Keratinocyte (primary cell): ENCODE measurements around the gene CTH. TPM values are rescaled to one million over a fixed set of nuclear protein-coding genes. Genes with fewer than 3 reads are reported as not detected.
"Not testable (repeated sequence)": the region's sequence is repeated elsewhere in the genome, so short reads cannot be mapped to it uniquely, and the experiment has no call there.

Experiments
- DNase-seq: peaks from one replicate; pipeline ENCODE4 v3.0.0-alpha.2; 2011; ENCODE audit warnings: low read depth, missing footprints, low spot score
- FAIRE-seq: peaks from 2 replicates; lab custom pipeline; 2011; peaks lifted over from hg19 to GRCh38; lab: Jason Lieb, UNC
- H2AFZ ChIP-seq: 2 replicates; pipeline ENCODE4 v1.6.0; 2012; ENCODE audit warnings: low read length, control low read depth, inconsistent platforms; ENCODE audit not compliant: control insufficient read depth
- H3K27ac ChIP-seq: 2 replicates; pipeline ENCODE4 v1.5.1; 2011; ENCODE audit warnings: low read length; ENCODE audit not compliant: control insufficient read depth, insufficient read depth
- H3K27me3 ChIP-seq: 3 replicates; pipeline ENCODE4 v1.6.0; 2011; ENCODE audit warnings: low read length; ENCODE audit not compliant: control insufficient read depth, insufficient read depth; ENCODE audit errors: extremely low read depth
- H3K36me3 ChIP-seq, 2 experiments: 2 replicates in 1 of 2; 3 replicates in 1 of 2; pipeline ENCODE4 v1.5.1; 2011; ENCODE audit warnings: low read length in 2 of 2, mild to moderate bottlenecking in 1 of 2; ENCODE audit not compliant: control insufficient read depth in 2 of 2, insufficient read depth in 2 of 2; ENCODE audit errors: extremely low read depth in 1 of 2
- H3K4me1 ChIP-seq: 3 replicates; pipeline ENCODE4 v1.5.1; 2011; ENCODE audit warnings: low read length; ENCODE audit not compliant: control insufficient read depth, insufficient read depth; ENCODE audit errors: extremely low read depth
- H3K4me2 ChIP-seq: 3 replicates; pipeline ENCODE4 v1.6.0; 2011; ENCODE audit warnings: low read depth, low read length; ENCODE audit not compliant: control insufficient read depth, insufficient read depth; ENCODE audit errors: extremely low read depth
- H3K4me3 ChIP-seq, 3 experiments: fragments of 200-600 bp in 1 of 3; sonication (generic) in 1 of 3; 2 replicates in 2 of 3; 3 replicates in 1 of 3; pipeline ENCODE4 v1.5.1; 2011 to 2016; ENCODE audit warnings: low read length in 3 of 3, mild to moderate bottlenecking in 3 of 3, control low read depth in 2 of 3, inconsistent platforms in 1 of 3, low read depth in 1 of 3, mixed read lengths in 1 of 3, mixed run types in 1 of 3, moderate library complexity in 1 of 3; ENCODE audit not compliant: control insufficient read depth in 2 of 3, insufficient read depth in 2 of 3; ENCODE audit errors: extremely low read depth in 1 of 3
- H3K79me2 ChIP-seq: 2 replicates; pipeline ENCODE4 v1.6.0; 2012; ENCODE audit warnings: low read length; ENCODE audit not compliant: control insufficient read depth, insufficient read depth
- H3K9ac ChIP-seq: 3 replicates; pipeline ENCODE4 v1.6.0; 2011; ENCODE audit warnings: low read length; ENCODE audit not compliant: control insufficient read depth, insufficient read depth; ENCODE audit errors: extremely low read depth
- H3K9me1 ChIP-seq: 3 replicates; pipeline ENCODE4 v1.6.0; 2011; ENCODE audit warnings: low read length; ENCODE audit not compliant: control insufficient read depth, insufficient read depth; ENCODE audit errors: extremely low read depth
- H3K9me3 ChIP-seq: 2 replicates; pipeline ENCODE4 v1.5.1; 2012; ENCODE audit warnings: low read depth, low read length; ENCODE audit not compliant: control insufficient read depth
- H4K20me1 ChIP-seq: 3 replicates; pipeline ENCODE4 v1.6.0; 2011; ENCODE audit warnings: low read length; ENCODE audit not compliant: control insufficient read depth, insufficient read depth; ENCODE audit errors: extremely low read depth
- CTCF ChIP-seq, 3 experiments: IDR thresholded peaks in 1 of 3; conservative IDR thresholded peaks in 1 of 3; optimal IDR thresholded peaks in 1 of 3; 2 replicates in 2 of 3; 3 replicates in 1 of 3; pipeline versions ENCODE3 to v1.5.1; 2011; ENCODE audit warnings: low read length in 3 of 3, mild to moderate bottlenecking in 3 of 3, moderate library complexity in 2 of 3, control low read depth in 1 of 3, inconsistent platforms in 1 of 3; ENCODE audit not compliant: insufficient read depth in 2 of 3; ENCODE audit errors: extremely low read depth in 1 of 3
- EZH2 ChIP-seq: IDR thresholded peaks from one replicate; pipeline ENCODE4 v1.6.1; 2012; ENCODE audit warnings: inconsistent platforms, mild to moderate bottlenecking, low read length, moderate library complexity
- dilution Hi-C: fragments of 300-500 bp; cut with MboI; formaldehyde crosslinking; loops from one replicate; pipeline ENCODE4 v1.7.0; 2020; ENCODE audit warnings: low sequenced_read_pairs; ENCODE audit not compliant: extremely low pct_ligation_motif_present
- polyA plus RNA-seq, 5 experiments: library from polyadenylated mRNA; depleted of rRNA in 3 of 5; stranded (reverse) in 3 of 5; stranded (forward) in 1 of 5; unstranded in 1 of 5; fragments of >200 nt; gene quantifications; 1 replicate in 1 of 5; 2 replicates in 3 of 5; 3 replicates in 1 of 5; pipeline versions ENCODE4 v1.2.1 to v1.2.3, GENCODE V29; 2011 to 2012; ENCODE audit warnings: missing spikeins in 2 of 5, low read depth in 1 of 5, low replicate concordance in 1 of 5

The CTH gene
- polyA plus RNA-seq, 1 donor (not counting 4 experiments of a cell fraction or from before 2014, with no cell fraction given), result 5.0 TPM

- FAIRE-seq, H3K79me2 ChIP-seq, H3K4me2 ChIP-seq: not testable (repeated sequence)
Measured at GRCh38 chr1:70371586-70371985, 39.5 kb upstream of the CTH start.

DNA sequence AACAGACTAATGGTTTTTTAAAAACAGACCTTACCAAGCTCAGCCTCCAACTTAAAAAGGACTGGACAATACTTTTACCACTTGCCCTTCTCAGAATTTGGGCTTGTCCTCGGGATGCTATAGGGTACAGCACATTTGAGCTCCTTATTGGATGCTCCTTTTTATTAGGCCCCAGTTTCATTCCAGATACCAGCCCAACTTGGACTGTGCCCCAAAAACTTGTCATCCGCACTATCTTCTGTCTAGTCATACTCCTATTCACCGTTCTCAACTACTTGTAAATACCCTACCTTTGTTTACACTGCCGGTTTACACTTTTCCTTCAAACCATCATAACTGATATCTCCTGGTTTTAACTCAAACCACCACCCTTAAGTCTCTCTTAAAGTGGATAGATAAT is 38.6 kb upstream of the CTH start:
- Histone ChIP-seq H2AFZ (no peak overlapping the region), H3K9me3 (no peaks in the 10 kb centered on the region), H3K79me2 (no peaks in the 10 kb centered on the region), H3K4me2 (no peak overlapping the region), H3K27ac (no peak overlapping the region), H3K4me1 (peaks cover 2% of the 10 kb centered on the region), H3K27me3 (no peaks in the 10 kb centered on the region), H3K9me1 (no peaks in the 10 kb centered on the region), H4K20me1 (no peaks in the 10 kb centered on the region), H3K9ac (no peak overlapping the region), H3K36me3 (no peaks in the 10 kb centered on the region), H3K4me3 (no peak overlapping the region)
- FAIRE-seq, result no peak
- no peak for DNase-seq
- no peak for TF ChIP-seq CTCF (optimal IDR thresholded peaks at IDR 0.05 in 1 of 3, IDR thresholded peaks at IDR 0.05 in 1 of 3, conservative IDR thresholded peaks at IDR 0.05 in 1 of 3; ENCODE audit: extremely low read depth in 1 of 3, insufficient read depth in 2 of 3, low read length in 3 of 3)
- TF ChIP-seq EZH2, result no peak
- dilution Hi-C loops, result no loop called here

More at GRCh38 chr1:70371586-70371985, 39.5 kb upstream of the CTH start:
- DNase-seq, H3K9ac ChIP-seq, dilution Hi-C loops, H3K27me3 ChIP-seq, H3K9me3 ChIP-seq, H3K27ac ChIP-seq, H3K9me1 ChIP-seq, H2AFZ ChIP-seq, H4K20me1 ChIP-seq, H3K36me3 ChIP-seq, H3K4me1 ChIP-seq, H3K4me3 ChIP-seq: not testable (repeated sequence)

GRCh38 chr1:70373580-70373979 is 37.5 kb upstream of the CTH start:
- H3K36me3 ChIP-seq, DNase-seq, H4K20me1 ChIP-seq, H3K9me3 ChIP-seq, H3K27ac ChIP-seq, FAIRE-seq, H3K79me2 ChIP-seq, H3K9ac ChIP-seq, H3K27me3 ChIP-seq, H3K4me3 ChIP-seq, H3K4me1 ChIP-seq, H3K4me2 ChIP-seq, dilution Hi-C loops, H2AFZ ChIP-seq, H3K9me1 ChIP-seq: not testable (repeated sequence)
